ENCODE results near the gene OSBPL10.

GRCh38 chr3:31925271-31925630 is 55.8 kb downstream of the OSBPL10 start:
- TF ChIP-seq CTCF (conservative IDR thresholded peaks at IDR 0.05 in 1 of 2, IDR thresholded peaks at IDR 0.05 in 1 of 2; ENCODE audit: extremely low read depth in 1 of 2, insufficient read depth in 1 of 2, low read depth in 1 of 2, low read length in 2 of 2) (no peak), EZH2 (IDR thresholded peaks at IDR 0.05; ENCODE audit: borderline replicate concordance, low read length) (no peak)

Data from mammary epithelial cell (primary cell).